HG03571 (cell line): ENCODE data around the gene PRR15L.
"Not testable (repeated sequence)": the region's sequence is repeated elsewhere in the genome, so short reads cannot be mapped to it uniquely, and the experiment has no call there.

Experiments used
- ATAC-seq: cut with Tn5 transposase; IDR thresholded peaks from one replicate; pipeline ENCODE4 v1.9.1; 2021; ENCODE audit not compliant: unreplicated experiment

PRR15L gene

DNA sequence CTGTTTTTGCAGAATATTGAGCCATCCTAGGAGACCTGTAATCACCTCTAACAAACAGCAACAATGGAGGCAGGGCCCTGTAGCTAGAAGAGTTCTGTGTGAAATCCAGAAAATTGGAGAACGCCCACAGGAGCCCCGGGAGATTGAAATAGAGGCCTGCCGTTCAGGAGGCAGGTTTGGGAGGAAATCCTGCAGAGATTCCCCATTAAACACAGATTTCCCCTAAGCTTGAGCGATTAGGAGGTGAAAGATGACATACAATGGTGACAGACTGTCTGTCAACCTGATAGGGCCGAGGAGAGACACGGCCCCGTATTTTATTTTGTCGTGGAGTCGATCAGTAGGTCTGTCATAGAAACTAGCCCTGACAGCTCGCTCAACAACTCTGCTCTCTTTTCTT, 31.5 kb upstream of the PRR15L start:
- no peak for ATAC-seq

DNA sequence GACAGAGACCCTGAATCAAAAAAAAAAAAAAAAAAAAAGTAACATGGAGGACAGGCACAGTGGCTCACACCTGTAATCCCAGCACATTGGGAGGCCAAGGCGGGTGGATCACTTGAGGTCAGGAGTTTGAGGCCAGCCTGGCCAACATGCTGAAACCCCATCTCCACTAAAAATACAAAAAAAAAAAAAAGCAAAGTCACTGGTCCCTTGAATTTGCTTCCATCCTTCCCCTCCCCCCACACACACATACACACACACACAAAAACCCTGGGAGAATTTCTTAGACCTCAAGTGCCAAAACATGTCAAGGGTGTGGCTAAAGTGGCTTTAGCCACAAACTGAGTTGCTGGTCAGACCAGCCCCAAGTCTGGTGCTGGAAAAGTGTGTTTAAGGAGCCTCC, 30.8 kb upstream of the PRR15L start:
- ATAC-seq: not testable (repeated sequence)

DNA sequence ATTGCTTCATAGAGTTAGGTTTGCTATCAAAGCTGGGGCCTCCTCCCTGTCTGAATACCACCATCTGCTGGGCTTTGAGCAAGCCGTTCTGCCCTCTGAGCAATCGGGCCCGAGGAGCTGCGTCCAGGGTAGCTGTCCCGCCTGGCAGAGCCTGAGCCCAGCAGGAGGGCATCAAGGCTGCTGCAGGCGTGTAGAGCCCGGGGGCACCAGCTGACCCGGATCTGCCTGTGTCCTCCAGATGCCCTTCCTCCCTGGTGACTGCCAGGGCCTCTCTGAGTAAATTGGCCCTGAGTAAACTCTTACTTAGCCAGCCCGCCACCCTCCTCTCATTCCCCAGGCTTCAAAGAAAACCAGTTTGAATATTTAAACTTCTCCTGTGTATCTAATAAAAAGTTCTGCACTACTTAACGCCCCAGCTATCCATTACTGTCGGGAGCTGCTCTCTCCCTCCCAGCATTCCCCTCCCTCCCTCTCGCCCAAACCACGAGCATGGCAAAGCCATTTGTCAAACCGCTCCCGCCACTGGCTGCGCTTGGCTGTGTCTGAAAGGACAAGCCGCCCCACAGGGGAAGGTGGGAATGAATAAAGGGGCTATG, 29.7 kb upstream of the PRR15L start:
- ATAC-seq: no peak

DNA sequence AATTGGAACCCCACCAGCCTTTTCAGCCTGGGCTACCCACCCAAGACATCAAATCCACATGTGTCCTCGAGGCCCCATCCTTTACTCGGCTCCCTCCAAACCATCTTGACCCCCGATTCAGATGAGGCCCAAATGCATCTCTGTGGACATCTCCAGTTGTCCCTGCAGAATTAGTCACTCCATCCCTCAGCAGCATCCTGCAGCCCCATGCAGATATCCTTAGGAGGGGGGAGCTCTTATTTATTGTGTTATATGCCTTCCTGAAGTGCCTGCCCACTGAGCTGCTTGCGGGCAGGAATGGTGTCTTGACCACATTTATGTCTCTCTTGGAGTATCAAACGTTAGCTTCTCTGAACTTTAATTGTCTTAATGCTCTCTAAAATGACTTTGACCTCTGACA, 28.8 kb upstream of the PRR15L start:
- ATAC-seq: no peak

DNA sequence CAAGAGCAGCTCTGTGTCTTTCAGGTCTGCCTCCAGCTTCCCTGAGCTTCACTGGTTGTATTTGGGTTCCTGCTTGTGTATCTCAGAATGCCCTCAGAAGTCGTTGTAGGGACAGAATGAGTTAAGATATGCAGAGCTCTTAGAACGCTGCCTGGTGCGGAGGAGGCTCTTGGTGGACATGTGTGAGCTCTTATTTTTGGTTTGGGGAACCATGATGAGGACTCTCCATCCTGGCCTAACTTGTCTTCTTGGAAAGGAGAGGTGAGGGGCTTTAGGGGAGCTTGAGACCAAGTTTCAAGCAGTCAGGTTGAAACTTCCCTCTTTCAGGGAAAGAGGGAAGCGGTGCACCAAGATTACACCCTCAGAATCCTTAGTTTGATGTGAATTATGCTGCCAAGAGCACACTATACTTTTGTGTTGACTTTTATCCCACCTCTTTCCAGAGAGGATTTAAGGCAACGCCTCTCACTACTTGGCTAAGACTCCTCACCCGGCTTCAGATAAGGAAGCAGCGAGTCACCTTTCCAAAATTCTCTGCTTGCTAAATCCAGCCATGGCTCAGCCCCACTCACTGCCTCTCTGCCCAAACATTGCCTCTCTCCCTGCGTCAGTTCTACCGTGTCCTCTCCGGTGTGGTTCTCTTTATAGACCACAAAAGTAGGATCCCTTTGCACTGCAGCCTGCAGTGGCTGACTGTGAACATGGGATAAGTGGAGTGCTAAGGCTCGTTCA, 26.0 kb upstream of the PRR15L start:
- no peak for ATAC-seq

GRCh38 chr17:47982645-47983390, 25.1 kb upstream of the PRR15L start:
- ATAC-seq: no peak

DNA sequence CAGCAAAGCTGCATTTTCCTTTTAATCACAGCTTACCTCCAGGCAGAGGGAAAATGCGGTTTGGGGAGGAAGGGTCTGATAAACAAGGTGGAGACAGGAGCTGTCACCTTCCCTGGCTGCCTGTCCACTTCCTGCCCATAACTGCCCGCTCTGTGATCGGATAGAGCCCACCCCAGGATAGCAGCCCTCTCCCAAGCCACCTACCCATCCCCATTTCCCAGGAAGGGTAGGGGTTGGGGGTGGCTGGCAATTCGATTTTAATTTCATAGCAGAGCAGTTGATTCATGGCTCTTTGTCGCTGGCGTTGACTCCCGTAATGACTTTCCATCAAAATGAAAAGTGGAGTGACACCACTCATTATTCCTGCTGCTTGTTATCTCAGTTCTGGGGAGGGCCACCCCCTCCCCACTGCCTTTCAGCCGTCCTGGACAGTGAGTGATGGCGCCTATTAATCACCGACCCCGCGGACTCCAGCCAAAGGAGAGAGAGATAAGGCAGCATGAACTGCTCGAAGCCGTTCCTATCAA, 24.5 kb upstream of the PRR15L start:
- no peak for ATAC-seq

- ATAC-seq: no peak
Observed at GRCh38 chr17:47981462-47981861, 23.8 kb upstream of the PRR15L start.

DNA sequence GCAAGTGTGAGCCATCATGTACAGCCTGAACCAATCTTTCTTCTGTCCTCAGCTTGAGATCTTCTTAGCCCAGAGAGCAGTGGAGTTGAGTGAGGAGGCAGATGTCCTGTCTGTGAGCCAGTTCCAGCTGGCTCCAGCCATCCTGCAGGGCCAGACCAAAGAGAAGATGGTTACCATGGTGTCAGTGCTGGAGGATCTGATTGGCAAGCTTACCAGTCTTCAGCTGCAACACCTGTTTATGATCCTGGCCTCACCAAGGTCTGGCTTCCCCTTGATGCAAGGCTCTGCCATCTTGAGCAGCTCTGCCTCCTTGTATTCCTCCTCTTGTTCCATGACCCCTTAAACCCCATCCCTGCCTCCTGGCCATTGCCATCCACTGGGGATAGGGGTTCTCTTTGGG, 22.9 kb upstream of the PRR15L start:
- no peak for ATAC-seq

- no peak for ATAC-seq
Observed at GRCh38 chr17:47978324-47978723, 20.6 kb upstream of the PRR15L start.

DNA sequence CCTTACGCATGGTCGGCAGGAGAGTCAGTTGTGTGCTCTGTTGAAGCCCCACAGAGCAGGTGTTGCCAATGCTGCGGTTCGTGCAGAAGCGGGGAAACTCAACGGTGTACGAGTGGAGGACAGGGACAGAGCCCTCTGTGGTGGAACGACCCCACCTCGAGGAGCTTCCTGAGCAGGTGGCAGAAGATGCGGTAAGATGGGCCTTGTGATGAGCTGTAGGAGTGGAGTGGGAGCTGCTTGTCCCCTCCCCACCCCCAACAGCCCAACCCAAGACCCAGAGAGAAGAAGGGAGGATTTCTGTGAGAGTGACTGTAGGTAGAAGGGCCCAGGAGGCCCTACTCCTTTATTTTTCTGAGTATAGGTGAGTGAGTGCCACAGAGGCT, 18.1 kb upstream of the PRR15L start:
- no peak for ATAC-seq

- no peak for ATAC-seq
Observed at GRCh38 chr17:47975189-47975822, 17.6 kb upstream of the PRR15L start.

- no peak for ATAC-seq
Observed at GRCh38 chr17:47973541-47973940, 15.9 kb upstream of the PRR15L start.

DNA sequence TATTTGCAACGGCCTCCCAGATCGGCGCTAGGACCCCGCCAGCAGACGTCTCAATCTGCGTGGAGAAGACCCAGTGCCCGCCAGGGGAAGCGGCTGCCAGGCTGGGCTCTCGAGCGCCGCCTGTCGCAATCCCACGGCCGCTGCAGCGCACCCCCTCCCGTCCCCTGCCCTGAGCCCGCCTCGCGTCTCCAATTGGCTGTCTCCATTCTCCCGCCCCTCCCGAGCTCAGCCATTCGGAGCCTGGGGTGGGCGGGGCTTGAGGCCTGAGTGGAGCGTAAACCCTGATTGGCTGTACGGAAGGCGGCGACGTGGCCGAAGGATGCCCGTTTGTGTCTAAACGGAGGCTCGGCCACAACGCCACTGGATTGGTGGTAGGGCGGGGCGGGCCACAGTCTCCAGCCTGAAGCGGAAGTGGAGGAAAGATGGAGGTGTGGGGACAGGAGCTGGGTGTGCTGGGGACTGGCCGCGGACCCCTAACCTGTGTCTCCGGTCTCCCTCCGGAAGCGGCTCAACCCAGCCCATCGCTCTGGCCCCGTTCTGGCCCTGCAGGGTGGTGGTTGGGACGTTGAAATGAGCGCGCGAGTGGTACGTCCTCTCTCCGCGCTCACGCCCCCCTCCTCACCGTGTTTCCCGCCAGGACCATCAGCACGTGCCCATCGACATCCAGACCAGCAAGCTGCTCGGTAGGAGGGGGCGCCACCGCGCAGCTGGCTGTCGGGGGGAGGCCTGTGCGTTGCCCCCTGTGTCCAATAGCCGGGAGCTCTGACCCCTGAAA, 13.2 kb upstream of the PRR15L start, which contains the start of gene CDK5RAP3:
Gene CDK5RAP3, plus strand, starts transcription at position 389 of the 775 bp plus-strand sequence. Its CDS starts 34 bp downstream, at position 423.
- ATAC-seq: peak; percentile 93

DNA sequence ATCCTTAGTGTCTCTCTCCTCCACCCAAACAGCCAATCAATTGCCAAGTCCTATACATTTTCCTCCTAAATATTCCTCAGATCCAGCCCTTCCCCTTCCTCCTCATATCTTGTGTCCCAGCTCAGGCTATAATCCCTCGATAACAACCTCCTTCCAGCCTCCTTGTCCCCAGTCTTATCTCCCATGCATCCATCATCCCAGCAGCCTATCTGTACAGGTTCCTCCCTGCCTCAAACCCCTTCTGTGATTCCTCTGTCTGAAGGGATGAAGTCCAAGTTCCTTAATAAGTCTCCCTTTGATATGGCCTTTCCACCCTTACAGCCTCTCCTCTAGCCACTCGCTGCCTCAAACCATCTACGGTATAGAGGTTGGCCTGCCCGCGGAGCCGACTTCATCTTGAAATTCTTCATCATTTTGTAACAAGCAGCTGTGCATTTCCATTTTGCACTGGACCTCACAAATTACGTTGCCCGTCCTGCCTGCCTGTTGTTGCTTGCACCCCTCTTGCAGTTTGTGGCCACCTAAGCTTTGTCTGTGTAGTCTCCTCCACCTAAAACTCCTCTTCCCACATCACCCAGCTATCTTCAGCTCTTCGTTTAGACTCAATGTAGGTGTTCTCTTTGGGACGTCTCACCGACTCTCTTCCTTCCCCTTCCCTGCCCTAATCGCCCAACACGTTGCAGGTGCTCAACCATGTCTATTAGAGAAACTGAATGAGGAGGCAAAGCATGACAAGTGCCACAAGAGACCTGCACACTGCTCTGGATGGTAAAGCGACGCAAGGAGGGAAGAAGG, 12.4 kb upstream of the PRR15L start:
- no peak for ATAC-seq

DNA sequence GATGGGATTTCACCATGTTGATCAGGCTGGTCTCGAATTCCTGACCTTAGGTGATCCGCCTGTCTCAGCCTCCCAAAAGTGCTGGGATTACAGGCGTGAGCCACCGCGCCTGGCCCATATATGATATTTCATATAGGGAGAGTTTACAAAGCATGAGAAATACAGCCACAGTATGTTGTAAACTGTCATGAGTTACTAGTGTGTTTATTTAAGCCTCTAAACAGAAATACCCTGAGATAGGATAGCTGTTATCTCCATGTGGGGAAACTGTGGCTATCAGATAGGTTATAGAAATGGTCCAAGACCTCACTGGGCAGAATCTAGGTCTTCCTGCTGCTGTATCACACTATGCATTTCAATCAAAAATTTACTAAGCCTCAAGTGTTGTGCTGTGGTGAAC, 11.2 kb upstream of the PRR15L start:
- ATAC-seq: no peak

DNA sequence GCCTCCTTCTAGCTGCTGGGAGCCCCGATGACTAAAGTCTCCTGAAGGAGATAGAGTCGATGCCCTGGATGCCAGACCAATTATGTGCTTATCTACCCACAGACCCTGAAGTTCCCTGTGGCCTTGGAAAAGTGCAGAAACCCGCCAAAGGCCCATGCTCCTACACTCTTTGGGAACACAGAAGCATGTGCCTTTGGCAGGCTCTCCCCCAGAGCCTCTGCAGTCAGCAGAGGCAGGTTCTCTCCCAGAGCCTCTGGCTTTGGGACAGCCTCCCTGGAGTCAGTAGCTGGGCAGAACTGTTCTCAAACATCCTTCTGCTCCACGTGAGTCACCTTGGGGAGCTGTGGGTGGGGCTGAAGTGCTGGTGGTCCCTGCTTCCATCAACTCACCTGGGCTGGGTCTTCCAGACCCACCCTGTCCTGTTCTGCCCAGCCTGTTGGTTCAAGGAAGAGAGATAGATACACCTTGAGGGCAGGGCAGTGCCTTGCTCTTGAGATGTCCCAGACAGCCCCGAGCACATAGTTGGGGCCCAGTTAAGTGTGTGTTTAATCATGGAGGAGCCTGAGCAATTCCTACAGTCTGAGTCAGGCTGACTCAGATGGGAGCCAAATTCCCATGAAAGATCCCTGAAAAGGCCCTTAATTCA, 10.0 kb upstream of the PRR15L start:
- no peak for ATAC-seq

GRCh38 chr17:47966079-47966519, 8.4 kb upstream of the PRR15L start:
- ATAC-seq: no peak

GRCh38 chr17:47964856-47965255, 7.2 kb upstream of the PRR15L start:
- ATAC-seq: no peak
